Urinary bladder (tissue), 4 donors: ENCODE results near the gene ZMYND11. TPM values are rescaled to one million over a fixed set of nuclear protein-coding genes. Genes with fewer than 3 reads are reported as not detected.

Source experiments
- DNase-seq: peaks from one replicate; pipeline ENCODE4 v3.0.0-alpha.2; 2015; ENCODE audit errors: extremely low spot score
- H3K27ac ChIP-seq: one replicate; pipeline ENCODE4 v1.5.1; 2013; ENCODE audit warnings: low read depth, mild to moderate bottlenecking, moderate library complexity
- H3K36me3 ChIP-seq: one replicate; pipeline ENCODE4 v1.6.1; 2013; ENCODE audit warnings: mild to moderate bottlenecking, moderate library complexity; ENCODE audit not compliant: insufficient read depth
- H3K4me1 ChIP-seq: one replicate; pipeline ENCODE4 v1.6.1; 2013; ENCODE audit warnings: mild to moderate bottlenecking, moderate library complexity; ENCODE audit not compliant: insufficient read depth
- H3K4me3 ChIP-seq: one replicate; pipeline ENCODE4 v1.5.1; 2013; ENCODE audit warnings: low read depth, low read length
- WGBS: extraction: QIAGEN DNeasy Blood & Tissue Kit; methylation state at CpG from one replicate; pipeline ENCODE4 v1.1.7; 2013; 5-methylcytosine and 5-hydroxymethylcytosine counted together
- polyA plus RNA-seq: library from polyadenylated mRNA; stranded (reverse); fragments of 200-250 nt; gene quantifications from one replicate; pipeline ENCODE4 v1.2.3, GENCODE V29; 2013
- total RNA-seq: library from RNA; depleted of rRNA; stranded (reverse); fragments of >200 nt; gene quantifications from one replicate; pipeline ENCODE4 v1.2.3, GENCODE V29; 2014
- donor health status: healthy with polysubstance abuse.
- donor health status: healthy.

Gene ZMYND11
- total and polyA plus RNA-seq, 2 donors = 87.6 to 114 TPM

GRCh38 chr10:104862-105565 is 30.2 kb upstream of the ZMYND11 start:
- 91% methylated on average over 16 of the region's 16 CpGs for WGBS
- no peak for DNase-seq
- no peak overlapping the region for H3K4me3 ChIP-seq
- H3K36me3 ChIP-seq = no peaks in the 10 kb centered on the region
- no peak overlapping the region for H3K27ac ChIP-seq
- no peaks in the 10 kb centered on the region for H3K4me1 ChIP-seq

- no peaks in the 10 kb centered on the region for H3K36me3 ChIP-seq
- 91% methylated on average over 4 of the region's 4 CpGs for WGBS
Measured at GRCh38 chr10:105806-106205, 29.4 kb upstream of the ZMYND11 start.

GRCh38 chr10:106740-107139 is 28.5 kb upstream of the ZMYND11 start:
- Histone ChIP-seq H3K36me3 (no peaks in the 10 kb centered on the region), H3K4me1 (no peaks in the 10 kb centered on the region), H3K4me3 (no peak overlapping the region), H3K27ac (no peak overlapping the region)
- DNase-seq = no peak
- WGBS = 66% methylated on average over 6 of the region's 6 CpGs

More at GRCh38 chr10:105806-106205, 29.4 kb upstream of the ZMYND11 start:
- Histone ChIP-seq H3K4me3 (no peak overlapping the region), H3K4me1 (no peaks in the 10 kb centered on the region), H3K27ac (no peak overlapping the region)
- DNase-seq = no peak

- H3K36me3 ChIP-seq = no peaks in the 10 kb centered on the region
- H3K4me1 ChIP-seq = no peaks in the 10 kb centered on the region
- no peak for DNase-seq
- no peak overlapping the region for H3K27ac ChIP-seq
- 58% methylated on average over 3 of the region's 3 CpGs for WGBS
- no peak overlapping the region for H3K4me3 ChIP-seq
Measured at GRCh38 chr10:112246-112645, 23.0 kb upstream of the ZMYND11 start.

- no peak for DNase-seq
- Histone ChIP-seq H3K4me1 (no peaks in the 10 kb centered on the region), H3K4me3 (no peak overlapping the region), H3K27ac (no peak overlapping the region), H3K36me3 (no peaks in the 10 kb centered on the region)
- 79% methylated on average over 1 of the region's 1 CpG for WGBS
Measured at GRCh38 chr10:124874-125273, 10.4 kb upstream of the ZMYND11 start.

GRCh38 chr10:127612-128432 is 7.4 kb upstream of the ZMYND11 start:
- Histone ChIP-seq H3K4me1 (no peaks in the 10 kb centered on the region), H3K36me3 (no peaks in the 10 kb centered on the region)
- no peak for DNase-seq

GRCh38 chr10:129810-130209 is 5.4 kb upstream of the ZMYND11 start:
- WGBS = 33% methylated on average over 4 of the region's 4 CpGs

More at GRCh38 chr10:127612-128432, 7.4 kb upstream of the ZMYND11 start:
- Histone ChIP-seq H3K27ac (no peak overlapping the region), H3K4me3 (no peak overlapping the region)
- WGBS = 84% methylated on average over 9 of the region's 9 CpGs

GRCh38 chr10:132946-133898 is 2.0 kb upstream of the ZMYND11 start:
- WGBS = 54% methylated on average over 10 of the region's 10 CpGs
- H3K36me3 ChIP-seq = no peaks in the 10 kb centered on the region
- no peaks in the 10 kb centered on the region for H3K4me1 ChIP-seq
- no peak for DNase-seq
- H3K27ac ChIP-seq = no peak overlapping the region
- no peak overlapping the region for H3K4me3 ChIP-seq

More at GRCh38 chr10:129810-130209, 5.4 kb upstream of the ZMYND11 start:
- no peak for DNase-seq
- Histone ChIP-seq H3K4me1 (no peaks in the 10 kb centered on the region), H3K27ac (no peak overlapping the region), H3K4me3 (no peak overlapping the region), H3K36me3 (no peaks in the 10 kb centered on the region)

GRCh38 chr10:134247-135131 is 766 bp upstream of the ZMYND11 start:
- DNase-seq = no peak
- Histone ChIP-seq H3K27ac (peak overlapping the region; percentile 98), H3K4me1 (no peaks in the 10 kb centered on the region), H3K4me3 (peak overlapping the region; percentile 96), H3K36me3 (no peaks in the 10 kb centered on the region)
- WGBS = under 1% methylated on average over 84 of the region's 84 CpGs

- Histone ChIP-seq H3K36me3 (no peaks in the 10 kb centered on the region), H3K4me1 (no peaks in the 10 kb centered on the region), H3K4me3 (peak overlapping the region; percentile 96), H3K27ac (peak overlapping the region; percentile 98)
- WGBS = under 1% methylated on average over 103 of the region's 112 CpGs
- no peak for DNase-seq
Measured at GRCh38 chr10:135601-136464, 578 bp downstream of the ZMYND11 start.

GRCh38 chr10:136465-136762 is 1.2 kb downstream of the ZMYND11 start:
- 11% methylated on average over 10 of the region's 10 CpGs for WGBS
- Histone ChIP-seq H3K4me3 (peak overlapping the region; percentile 96), H3K4me1 (no peaks in the 10 kb centered on the region), H3K36me3 (no peaks in the 10 kb centered on the region), H3K27ac (peak overlapping the region; percentile 98)
- DNase-seq = no peak

- no peaks in the 10 kb centered on the region for H3K36me3 ChIP-seq
- no peak overlapping the region for H3K27ac ChIP-seq
- H3K4me1 ChIP-seq = no peaks in the 10 kb centered on the region
- no peak for DNase-seq
- no peak overlapping the region for H3K4me3 ChIP-seq
- 87% methylated on average over 1 of the region's 1 CpG for WGBS
Measured at GRCh38 chr10:137031-137430, 1.8 kb downstream of the ZMYND11 start.
